Measurements from ENCODE around the gene GGCX. TPM values are rescaled to one million over a fixed set of nuclear protein-coding genes. Genes with fewer than 3 reads are reported as not detected.

GGCX gene
- total RNA-seq, 4 donors from 2014 or later: 7.9 to 31.3 (median 23.5) TPM

DNA sequence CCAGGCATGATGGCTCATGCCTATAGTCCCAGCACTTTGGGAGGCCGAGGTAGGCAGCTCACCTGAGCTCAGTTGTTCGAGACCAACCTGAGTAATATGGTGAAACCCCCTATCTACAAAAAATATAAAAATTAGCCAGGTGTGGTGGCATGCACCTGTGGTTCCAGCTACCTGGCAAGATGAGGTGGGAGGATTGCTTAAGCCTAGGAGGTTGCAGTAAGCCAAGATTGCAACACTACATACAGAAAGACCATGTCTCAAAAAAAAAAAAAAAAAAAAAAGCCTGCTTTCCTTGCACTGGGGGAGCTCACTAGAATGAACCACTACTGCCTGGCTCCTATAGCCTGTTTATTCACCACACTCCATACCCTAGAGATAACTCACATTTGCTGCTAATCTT is 29.7 kb downstream of the GGCX start:
- TF ChIP-seq POLR2AphosphoS5 (IDR thresholded peaks at IDR 0.05) (no peak), POLR2A (IDR thresholded peaks at IDR 0.05) (no peak), EP300 (IDR thresholded peaks at IDR 0.05; ENCODE audit: low read depth) (no peak)
- TF ChIP-seq, protein P1, sequence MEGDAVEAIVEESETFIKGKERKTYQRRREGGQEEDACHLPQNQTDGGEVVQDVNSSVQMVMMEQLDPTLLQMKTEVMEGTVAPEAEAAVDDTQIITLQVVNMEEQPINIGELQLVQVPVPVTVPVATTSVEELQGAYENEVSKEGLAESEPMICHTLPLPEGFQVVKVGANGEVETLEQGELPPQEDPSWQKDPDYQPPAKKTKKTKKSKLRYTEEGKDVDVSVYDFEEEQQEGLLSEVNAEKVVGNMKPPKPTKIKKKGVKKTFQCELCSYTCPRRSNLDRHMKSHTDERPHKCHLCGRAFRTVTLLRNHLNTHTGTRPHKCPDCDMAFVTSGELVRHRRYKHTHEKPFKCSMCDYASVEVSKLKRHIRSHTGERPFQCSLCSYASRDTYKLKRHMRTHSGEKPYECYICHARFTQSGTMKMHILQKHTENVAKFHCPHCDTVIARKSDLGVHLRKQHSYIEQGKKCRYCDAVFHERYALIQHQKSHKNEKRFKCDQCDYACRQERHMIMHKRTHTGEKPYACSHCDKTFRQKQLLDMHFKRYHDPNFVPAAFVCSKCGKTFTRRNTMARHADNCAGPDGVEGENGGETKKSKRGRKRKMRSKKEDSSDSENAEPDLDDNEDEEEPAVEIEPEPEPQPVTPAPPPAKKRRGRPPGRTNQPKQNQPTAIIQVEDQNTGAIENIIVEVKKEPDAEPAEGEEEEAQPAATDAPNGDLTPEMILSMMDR (IDR thresholded peaks at IDR 0.05): no peak
- no peaks in the 10 kb centered on the region for H3K9me3 ChIP-seq
- 44 to 60% methylated on average over 1 to 2 of the region's 2 CpGs for WGBS, 2 donors (ENCODE audit: low coverage in 1 of 2)
- H3K4me3 ChIP-seq: no peak overlapping the region
- in situ Hi-C loops (cut with MboI; ENCODE audit: low pct_ligation_motif_present in 1 of 4, low pct_unique_long_range_greater_than_20kb in 1 of 4, low sequenced_read_pairs in 3 of 4): no loop called here
- intact Hi-C loops (cut with DNase I; ENCODE audit: low total_unique reads): no loop called here
- no peak overlapping the region for H3K27ac ChIP-seq
- no peak for DNase-seq
- no peaks in the 10 kb centered on the region for H3K27me3 ChIP-seq
- H3K36me3 ChIP-seq: no peaks in the 10 kb centered on the region
- peaks cover 3 to 21% (median 4%) of the 10 kb centered on the region in 4 donors for H3K4me1 ChIP-seq

DNA sequence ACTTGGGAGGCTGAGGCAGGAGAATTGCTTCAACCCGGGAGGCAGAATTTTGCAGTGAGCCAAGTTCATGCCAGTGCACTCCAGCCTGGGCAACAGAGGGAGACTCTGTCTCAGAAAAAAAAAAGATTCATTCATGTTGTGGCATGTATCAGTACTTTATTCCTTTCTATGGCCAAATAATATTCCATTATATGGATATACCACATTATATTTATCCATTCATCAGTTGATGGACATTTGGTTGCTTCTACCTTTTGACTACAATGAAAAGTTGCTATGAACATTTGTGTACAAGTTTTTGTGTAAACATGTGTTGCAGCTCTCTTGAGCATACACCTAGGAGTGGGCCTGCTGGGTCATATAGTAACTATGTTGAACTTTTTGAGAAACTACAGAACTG is 31.5 kb downstream of the GGCX start:
- no peaks in the 10 kb centered on the region for H3K9me3 ChIP-seq
- TF ChIP-seq POLR2A (IDR thresholded peaks at IDR 0.05) (no peak), EP300 (IDR thresholded peaks at IDR 0.05; ENCODE audit: low read depth) (no peak), POLR2AphosphoS5 (IDR thresholded peaks at IDR 0.05) (no peak)
- TF ChIP-seq, protein P1 (IDR thresholded peaks at IDR 0.05): no peak
- H3K36me3 ChIP-seq: no peaks in the 10 kb centered on the region
- H3K4me1 ChIP-seq: peaks cover 3 to 22% (median 5%) of the 10 kb centered on the region in 4 donors
- 83 to 91% methylated on average over 1 of the region's 1 CpG for WGBS, 2 donors (ENCODE audit: low coverage in 1 of 2)
- no peak overlapping the region for H3K4me3 ChIP-seq
- H3K27me3 ChIP-seq: no peaks in the 10 kb centered on the region
- intact Hi-C loops (cut with DNase I; ENCODE audit: low total_unique reads): no loop called here
- no peak overlapping the region for H3K27ac ChIP-seq
- in situ Hi-C loops (cut with MboI; ENCODE audit: low pct_ligation_motif_present in 1 of 4, low pct_unique_long_range_greater_than_20kb in 1 of 4, low sequenced_read_pairs in 3 of 4): no loop called here
- DNase-seq: no peak

- no peak overlapping the region for H3K27ac ChIP-seq
- DNase-seq: no peak
- H3K27me3 ChIP-seq: no peaks in the 10 kb centered on the region
- in situ Hi-C loops (cut with MboI; ENCODE audit: low pct_ligation_motif_present in 1 of 4, low pct_unique_long_range_greater_than_20kb in 1 of 4, low sequenced_read_pairs in 3 of 4): no loop called here
- H3K4me3 ChIP-seq: no peak overlapping the region
- 98% methylated on average over 2 of the region's 2 CpGs; no CpG with 5 or more reads in 1 of the 2 donors for WGBS, 2 donors (ENCODE audit: low coverage in 1 of 2)
- TF ChIP-seq EP300 (IDR thresholded peaks at IDR 0.05; ENCODE audit: low read depth) (no peak), POLR2AphosphoS5 (IDR thresholded peaks at IDR 0.05) (no peak), POLR2A (IDR thresholded peaks at IDR 0.05) (no peak)
- TF ChIP-seq, protein P1 (IDR thresholded peaks at IDR 0.05): no peak
- H3K4me1 ChIP-seq: peaks cover 10 to 26% (median 17%) of the 10 kb centered on the region in 4 donors
- H3K9me3 ChIP-seq: no peaks in the 10 kb centered on the region
- no peaks in the 10 kb centered on the region for H3K36me3 ChIP-seq
- intact Hi-C loops (cut with DNase I; ENCODE audit: low total_unique reads): no loop called here
Measured at GRCh38 chr2:85528355-85528754, 32.9 kb downstream of the GGCX start.

- no peaks in the 10 kb centered on the region for H3K9me3 ChIP-seq
- in situ Hi-C loops (cut with MboI; ENCODE audit: low pct_ligation_motif_present in 1 of 4, low pct_unique_long_range_greater_than_20kb in 1 of 4, low sequenced_read_pairs in 3 of 4) (no loop called here), intact Hi-C loops (cut with DNase I; ENCODE audit: low total_unique reads) (no loop called here)
- no peaks in the 10 kb centered on the region for H3K36me3 ChIP-seq
- H3K4me1 ChIP-seq: peaks cover 13 to 32% (median 20%) of the 10 kb centered on the region in 4 donors
- no peaks in the 10 kb centered on the region for H3K27me3 ChIP-seq
- H3K4me3 ChIP-seq: no peak overlapping the region
- no peak for TF ChIP-seq EP300 (IDR thresholded peaks at IDR 0.05; ENCODE audit: low read depth)
- TF ChIP-seq POLR2A (IDR thresholded peaks at IDR 0.05): no peak
- TF ChIP-seq, protein P1 (IDR thresholded peaks at IDR 0.05): no peak
- TF ChIP-seq POLR2AphosphoS5 (IDR thresholded peaks at IDR 0.05): no peak
- DNase-seq: no peak
- H3K27ac ChIP-seq: no peak overlapping the region
Measured at GRCh38 chr2:85527787-85528186, 33.5 kb downstream of the GGCX start.
